H1 (cell line): ENCODE data around the gene FOXG1.

Experiments
- BCL11A ChIP-seq, 2 experiments: IDR thresholded peaks; one replicate each; pipeline ENCODE4 v1.6.1; 2011; ENCODE audit warnings: low read depth in 2 of 2, low read length in 2 of 2, mild to moderate bottlenecking in 2 of 2
- NRF1 ChIP-seq: IDR thresholded peaks from 2 replicates; pipeline ENCODE4 v1.6.1; 2011; ENCODE audit warnings: mild to moderate bottlenecking, low read depth, low read length, improper control_type of control experiment
- PHF8 ChIP-seq: fragments of 200-600 bp; sonication (generic); conservative IDR thresholded peaks from 2 replicates; pipeline ENCODE4 v1.7.1; 2012; ENCODE audit warnings: low read depth, mild to moderate bottlenecking, inconsistent platforms, low read length, moderate library complexity
- POLR2A ChIP-seq, 2 experiments: IDR thresholded peaks; 1 replicate in 1 of 2; 2 replicates in 1 of 2; pipeline ENCODE4 v1.6.1; 2011; ENCODE audit warnings: low read depth in 2 of 2, low read length in 2 of 2, mild to moderate bottlenecking in 2 of 2; ENCODE audit errors: control extremely low read depth in 1 of 2
- TAF1 ChIP-seq: IDR thresholded peaks from 2 replicates; pipeline ENCODE4 v1.6.1; 2011; ENCODE audit warnings: mild to moderate bottlenecking, low read depth, low read length
- TAF7 ChIP-seq: optimal IDR thresholded peaks from 2 replicates; pipeline ENCODE3; 2011; ENCODE audit warnings: low read depth, mild to moderate bottlenecking, inconsistent platforms, low read length, moderate library complexity, borderline replicate concordance
- TF ChIP-seq, protein P1 (sequence below), 3 experiments: IDR thresholded peaks; 1 replicate in 2 of 3; 2 replicates in 1 of 3; pipeline versions ENCODE4 v1.5.1 to v1.6.1; 2011; ENCODE audit warnings: low read length in 3 of 3, mild to moderate bottlenecking in 3 of 3, inconsistent platforms in 2 of 3, low read depth in 1 of 3, moderate library complexity in 1 of 3; ENCODE audit not compliant: insufficient read depth in 1 of 3; ENCODE audit errors: control extremely low read depth in 1 of 3

DNA sequence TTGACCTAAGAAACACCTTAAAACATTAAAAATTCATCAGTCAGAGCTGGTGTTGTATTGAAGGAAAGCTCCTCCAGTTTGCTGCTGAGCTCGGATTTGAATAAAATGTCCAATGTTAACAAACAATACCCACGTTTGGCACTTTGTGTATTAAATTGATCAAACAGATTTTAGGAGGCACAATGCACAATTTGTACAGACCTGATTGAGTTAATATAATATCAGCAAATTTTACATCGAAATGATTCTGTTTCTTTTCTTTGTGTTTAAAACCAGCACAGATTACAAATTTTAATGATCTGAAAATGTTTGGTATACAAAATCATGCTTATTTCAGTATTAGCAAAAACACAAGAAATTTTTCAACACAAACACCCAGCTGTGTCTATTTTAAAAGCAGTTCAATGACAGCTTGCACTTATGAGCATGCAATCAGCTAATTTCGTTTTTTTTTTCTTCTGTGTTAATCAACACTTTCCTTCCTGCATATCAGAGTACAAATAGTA, 2.8 kb upstream of the FOXG1 start:
- no peak for TF ChIP-seq POLR2A (IDR thresholded peaks at IDR 0.05; ENCODE audit: control extremely low read depth in 1 of 2, low read depth in 2 of 2, low read length in 2 of 2)
- TF ChIP-seq, protein P1, sequence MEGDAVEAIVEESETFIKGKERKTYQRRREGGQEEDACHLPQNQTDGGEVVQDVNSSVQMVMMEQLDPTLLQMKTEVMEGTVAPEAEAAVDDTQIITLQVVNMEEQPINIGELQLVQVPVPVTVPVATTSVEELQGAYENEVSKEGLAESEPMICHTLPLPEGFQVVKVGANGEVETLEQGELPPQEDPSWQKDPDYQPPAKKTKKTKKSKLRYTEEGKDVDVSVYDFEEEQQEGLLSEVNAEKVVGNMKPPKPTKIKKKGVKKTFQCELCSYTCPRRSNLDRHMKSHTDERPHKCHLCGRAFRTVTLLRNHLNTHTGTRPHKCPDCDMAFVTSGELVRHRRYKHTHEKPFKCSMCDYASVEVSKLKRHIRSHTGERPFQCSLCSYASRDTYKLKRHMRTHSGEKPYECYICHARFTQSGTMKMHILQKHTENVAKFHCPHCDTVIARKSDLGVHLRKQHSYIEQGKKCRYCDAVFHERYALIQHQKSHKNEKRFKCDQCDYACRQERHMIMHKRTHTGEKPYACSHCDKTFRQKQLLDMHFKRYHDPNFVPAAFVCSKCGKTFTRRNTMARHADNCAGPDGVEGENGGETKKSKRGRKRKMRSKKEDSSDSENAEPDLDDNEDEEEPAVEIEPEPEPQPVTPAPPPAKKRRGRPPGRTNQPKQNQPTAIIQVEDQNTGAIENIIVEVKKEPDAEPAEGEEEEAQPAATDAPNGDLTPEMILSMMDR (IDR thresholded peaks at IDR 0.05; ENCODE audit: control extremely low read depth in 1 of 3, insufficient read depth in 1 of 3, low read depth in 1 of 3, low read length in 3 of 3): no peak
- no peak for TF ChIP-seq TAF1
- no peak for TF ChIP-seq NRF1
- no peak for TF ChIP-seq TAF7
- no peak for TF ChIP-seq PHF8
- no peak for TF ChIP-seq BCL11A (IDR thresholded peaks at IDR 0.05; ENCODE audit: low read depth in 2 of 2, low read length in 2 of 2)
